Measurements from ENCODE around the gene VSTM2B. TPM values are rescaled to one million over a fixed set of nuclear protein-coding genes. Genes with fewer than 3 reads are reported as not detected.

Gene VSTM2B
- total RNA-seq, 1 experiment from 2014 or later, result not detected

DNA sequence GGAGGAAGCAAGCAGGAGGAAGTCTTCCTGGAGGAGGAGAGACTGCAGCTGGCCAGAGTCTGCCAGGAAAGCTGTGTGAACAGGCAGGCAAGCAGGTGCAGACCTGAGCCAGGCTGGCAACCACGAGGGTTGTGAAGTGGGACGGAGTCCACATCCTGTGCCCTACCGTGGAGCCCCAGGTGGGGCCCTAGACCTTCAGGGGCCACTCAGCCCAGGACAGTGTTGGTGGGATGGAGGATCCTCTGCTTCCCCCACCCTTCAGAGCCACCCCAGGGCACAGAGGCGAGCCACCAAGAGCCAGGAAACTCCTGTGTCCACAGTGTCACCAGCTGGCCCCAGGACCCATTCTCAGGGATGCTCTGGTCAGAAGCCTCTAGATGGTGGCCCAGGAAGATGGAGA lies 8.4 kb upstream of the VSTM2B start:
- intact Hi-C loops (cut with micrococcal nuclease; ENCODE audit: unreplicated experiment) (no loop called here), in situ Hi-C loops (cut with HindIII; ENCODE audit: low pct_unique_long_range_greater_than_20kb, low sequenced_read_pairs) (no loop called here)
- TF ChIP-seq TCF7L2 (IDR thresholded peaks at IDR 0.05; ENCODE audit: low read depth, low read length), result no peak
- no peak for TF ChIP-seq SIN3A (IDR thresholded peaks at IDR 0.05; ENCODE audit: borderline replicate concordance, insufficient read depth, low read depth, low read length)
- TF ChIP-seq, protein P1, sequence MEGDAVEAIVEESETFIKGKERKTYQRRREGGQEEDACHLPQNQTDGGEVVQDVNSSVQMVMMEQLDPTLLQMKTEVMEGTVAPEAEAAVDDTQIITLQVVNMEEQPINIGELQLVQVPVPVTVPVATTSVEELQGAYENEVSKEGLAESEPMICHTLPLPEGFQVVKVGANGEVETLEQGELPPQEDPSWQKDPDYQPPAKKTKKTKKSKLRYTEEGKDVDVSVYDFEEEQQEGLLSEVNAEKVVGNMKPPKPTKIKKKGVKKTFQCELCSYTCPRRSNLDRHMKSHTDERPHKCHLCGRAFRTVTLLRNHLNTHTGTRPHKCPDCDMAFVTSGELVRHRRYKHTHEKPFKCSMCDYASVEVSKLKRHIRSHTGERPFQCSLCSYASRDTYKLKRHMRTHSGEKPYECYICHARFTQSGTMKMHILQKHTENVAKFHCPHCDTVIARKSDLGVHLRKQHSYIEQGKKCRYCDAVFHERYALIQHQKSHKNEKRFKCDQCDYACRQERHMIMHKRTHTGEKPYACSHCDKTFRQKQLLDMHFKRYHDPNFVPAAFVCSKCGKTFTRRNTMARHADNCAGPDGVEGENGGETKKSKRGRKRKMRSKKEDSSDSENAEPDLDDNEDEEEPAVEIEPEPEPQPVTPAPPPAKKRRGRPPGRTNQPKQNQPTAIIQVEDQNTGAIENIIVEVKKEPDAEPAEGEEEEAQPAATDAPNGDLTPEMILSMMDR (IDR thresholded peaks at IDR 0.05), result no peak
- no peak for TF ChIP-seq POLR2AphosphoS5 (IDR thresholded peaks at IDR 0.05; ENCODE audit: low read depth, low read length)
- TF ChIP-seq, protein P2, sequence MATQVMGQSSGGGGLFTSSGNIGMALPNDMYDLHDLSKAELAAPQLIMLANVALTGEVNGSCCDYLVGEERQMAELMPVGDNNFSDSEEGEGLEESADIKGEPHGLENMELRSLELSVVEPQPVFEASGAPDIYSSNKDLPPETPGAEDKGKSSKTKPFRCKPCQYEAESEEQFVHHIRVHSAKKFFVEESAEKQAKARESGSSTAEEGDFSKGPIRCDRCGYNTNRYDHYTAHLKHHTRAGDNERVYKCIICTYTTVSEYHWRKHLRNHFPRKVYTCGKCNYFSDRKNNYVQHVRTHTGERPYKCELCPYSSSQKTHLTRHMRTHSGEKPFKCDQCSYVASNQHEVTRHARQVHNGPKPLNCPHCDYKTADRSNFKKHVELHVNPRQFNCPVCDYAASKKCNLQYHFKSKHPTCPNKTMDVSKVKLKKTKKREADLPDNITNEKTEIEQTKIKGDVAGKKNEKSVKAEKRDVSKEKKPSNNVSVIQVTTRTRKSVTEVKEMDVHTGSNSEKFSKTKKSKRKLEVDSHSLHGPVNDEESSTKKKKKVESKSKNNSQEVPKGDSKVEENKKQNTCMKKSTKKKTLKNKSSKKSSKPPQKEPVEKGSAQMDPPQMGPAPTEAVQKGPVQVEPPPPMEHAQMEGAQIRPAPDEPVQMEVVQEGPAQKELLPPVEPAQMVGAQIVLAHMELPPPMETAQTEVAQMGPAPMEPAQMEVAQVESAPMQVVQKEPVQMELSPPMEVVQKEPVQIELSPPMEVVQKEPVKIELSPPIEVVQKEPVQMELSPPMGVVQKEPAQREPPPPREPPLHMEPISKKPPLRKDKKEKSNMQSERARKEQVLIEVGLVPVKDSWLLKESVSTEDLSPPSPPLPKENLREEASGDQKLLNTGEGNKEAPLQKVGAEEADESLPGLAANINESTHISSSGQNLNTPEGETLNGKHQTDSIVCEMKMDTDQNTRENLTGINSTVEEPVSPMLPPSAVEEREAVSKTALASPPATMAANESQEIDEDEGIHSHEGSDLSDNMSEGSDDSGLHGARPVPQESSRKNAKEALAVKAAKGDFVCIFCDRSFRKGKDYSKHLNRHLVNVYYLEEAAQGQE (IDR thresholded peaks at IDR 0.05; ENCODE audit: insufficient read depth in 1 of 2, low read depth in 2 of 2, low read length in 1 of 2), result no peak
- H3K9me3 ChIP-seq (ENCODE audit: control insufficient read depth, insufficient read depth, low read depth, low read length), result no peaks in the 10 kb centered on the region
- H3K4me1 ChIP-seq (ENCODE audit: control insufficient read depth, insufficient read depth, low read length), result no peaks in the 10 kb centered on the region; the same call in 1 of the 2 replicates
- H3K4me3 ChIP-seq (ENCODE audit: low read depth in 2 of 2, low read length in 2 of 2), result no peak overlapping the region
- DNase-seq (ENCODE audit: low read depth, low spot score), result no peak
- no TSS peak for BruUV-seq (replicated peaks)
- POLR2A ChIA-PET, result no interaction called here
- CTCF ChIA-PET, result no interaction called here
- H3K27ac ChIP-seq (ENCODE audit: low read length), result no peak overlapping the region
- peaks cover 6% of the 10 kb centered on the region; the same call in 1 of the 2 replicates for H3K27me3 ChIP-seq (ENCODE audit: control insufficient read depth, insufficient read depth, low read length)
- no peaks in the 10 kb centered on the region for H3K36me3 ChIP-seq (ENCODE audit: control insufficient read depth, insufficient read depth, low read length)
- ATAC-seq, result no peak

DNA sequence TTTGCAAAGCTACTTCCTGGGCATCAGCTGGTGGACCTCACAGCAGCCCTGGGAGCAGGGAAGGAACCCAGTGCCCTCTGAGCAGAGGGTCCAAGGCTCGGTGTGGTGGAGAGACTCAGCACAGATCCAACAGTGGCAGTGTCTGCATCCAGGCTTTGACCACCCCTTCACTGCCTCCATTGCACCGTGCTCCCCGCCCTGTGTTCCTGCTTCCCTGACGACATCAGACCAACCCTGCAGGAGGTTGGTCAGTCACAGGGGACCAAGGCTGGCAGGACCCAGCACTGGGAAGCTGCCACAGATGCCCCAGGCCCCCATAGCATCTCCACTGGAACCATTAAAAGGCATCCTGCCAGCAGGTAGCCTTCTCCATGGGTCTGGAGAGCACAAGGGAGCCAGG lies 7.8 kb upstream of the VSTM2B start:
- no TSS peak for BruUV-seq (replicated peaks)

DNA sequence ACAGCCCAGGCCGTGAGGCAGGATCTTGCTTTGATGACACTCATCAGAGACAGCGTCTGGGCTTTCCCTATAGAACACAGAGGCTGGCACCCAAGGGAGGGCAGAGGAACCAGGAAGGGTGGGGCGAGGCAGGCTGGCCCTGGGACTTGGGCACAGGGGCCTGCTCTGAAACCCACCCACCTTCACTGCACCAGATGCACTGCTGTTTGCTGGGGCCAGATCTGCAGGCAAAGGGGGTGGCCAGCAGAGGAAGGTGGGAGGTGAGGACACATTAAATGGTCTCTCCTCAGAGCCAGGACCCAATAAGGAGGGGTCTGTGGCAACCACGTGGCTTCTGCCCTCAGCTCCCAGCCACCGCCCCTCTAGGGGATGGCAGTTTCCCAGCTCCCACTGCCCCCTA lies 6.6 kb upstream of the VSTM2B start:
- H3K36me3 ChIP-seq (ENCODE audit: control insufficient read depth, insufficient read depth, low read length), result no peaks in the 10 kb centered on the region
- no TSS peak for BruUV-seq (replicated peaks)
- H3K27ac ChIP-seq (ENCODE audit: low read length), result no peak overlapping the region
- CTCF ChIA-PET, result interaction anchor here (1.1 kb wide), 1 partner anchor 9 kb away, joined by 3 read pairs; no protein-coding TSS in a partner anchor
- DNase-seq (ENCODE audit: low read depth, low spot score) (no peak), ATAC-seq (no peak)
- TF ChIP-seq, protein P2 (IDR thresholded peaks at IDR 0.05; ENCODE audit: insufficient read depth in 1 of 2, low read depth in 2 of 2, low read length in 1 of 2), result no peak
- no peak for TF ChIP-seq SIN3A (IDR thresholded peaks at IDR 0.05; ENCODE audit: borderline replicate concordance, insufficient read depth, low read depth, low read length)
- no peak for TF ChIP-seq TCF7L2 (IDR thresholded peaks at IDR 0.05; ENCODE audit: low read depth, low read length)
- TF ChIP-seq, protein P1 (IDR thresholded peaks at IDR 0.05), result no peak
- TF ChIP-seq POLR2AphosphoS5 (IDR thresholded peaks at IDR 0.05; ENCODE audit: low read depth, low read length), result no peak
- intact Hi-C loops (cut with micrococcal nuclease; ENCODE audit: unreplicated experiment) (no loop called here), in situ Hi-C loops (cut with HindIII; ENCODE audit: low pct_unique_long_range_greater_than_20kb, low sequenced_read_pairs) (no loop called here)
- no peaks in the 10 kb centered on the region; the same call in 1 of the 2 replicates for H3K4me1 ChIP-seq (ENCODE audit: control insufficient read depth, insufficient read depth, low read length)
- POLR2A ChIA-PET, result no interaction called here
- H3K9me3 ChIP-seq (ENCODE audit: control insufficient read depth, insufficient read depth, low read depth, low read length), result no peaks in the 10 kb centered on the region
- peaks cover 8% of the 10 kb centered on the region; the same call in 1 of the 2 replicates for H3K27me3 ChIP-seq (ENCODE audit: control insufficient read depth, insufficient read depth, low read length)
- H3K4me3 ChIP-seq (ENCODE audit: low read depth in 2 of 2, low read length in 2 of 2), result no peak overlapping the region

More for the DNA sequence above, 7.8 kb upstream of the VSTM2B start:
- DNase-seq (ENCODE audit: low read depth, low spot score) (no peak), ATAC-seq (no peak)
- Histone ChIP-seq H3K4me3 (ENCODE audit: low read depth in 2 of 2, low read length in 2 of 2) (no peak overlapping the region), H3K27ac (ENCODE audit: low read length) (no peak overlapping the region), H3K27me3 (ENCODE audit: control insufficient read depth, insufficient read depth, low read length) (peaks cover 6% of the 10 kb centered on the region; the same call in 1 of the 2 replicates), H3K4me1 (ENCODE audit: control insufficient read depth, insufficient read depth, low read length) (no peaks in the 10 kb centered on the region; the same call in 1 of the 2 replicates), H3K9me3 (ENCODE audit: control insufficient read depth, insufficient read depth, low read depth, low read length) (no peaks in the 10 kb centered on the region), H3K36me3 (ENCODE audit: control insufficient read depth, insufficient read depth, low read length) (no peaks in the 10 kb centered on the region)
- POLR2A ChIA-PET, result no interaction called here
- in situ Hi-C loops (cut with HindIII; ENCODE audit: low pct_unique_long_range_greater_than_20kb, low sequenced_read_pairs) (no loop called here), intact Hi-C loops (cut with micrococcal nuclease; ENCODE audit: unreplicated experiment) (no loop called here)
- CTCF ChIA-PET, result no interaction called here
- no peak for TF ChIP-seq SIN3A (IDR thresholded peaks at IDR 0.05; ENCODE audit: borderline replicate concordance, insufficient read depth, low read depth, low read length)
